HG03095 (cell line): ENCODE results near the gene PURA.
A peak's percentile ranks its signal among the peaks of the same experiment; 100 is the strongest.

ENCODE experiments used
- ATAC-seq: cut with Tn5 transposase; IDR thresholded peaks from one replicate; pipeline ENCODE4 v1.9.1; 2021; ENCODE audit warnings: moderate library complexity; ENCODE audit not compliant: unreplicated experiment

Gene PURA

GRCh38 chr5:140113699-140114263, at the start of gene PURA:
PURA (plus strand) TSS chr5:140114109; CDS start chr5:140114182, 73 bp downstream.
- ATAC-seq, result peak; percentile 83

DNA sequence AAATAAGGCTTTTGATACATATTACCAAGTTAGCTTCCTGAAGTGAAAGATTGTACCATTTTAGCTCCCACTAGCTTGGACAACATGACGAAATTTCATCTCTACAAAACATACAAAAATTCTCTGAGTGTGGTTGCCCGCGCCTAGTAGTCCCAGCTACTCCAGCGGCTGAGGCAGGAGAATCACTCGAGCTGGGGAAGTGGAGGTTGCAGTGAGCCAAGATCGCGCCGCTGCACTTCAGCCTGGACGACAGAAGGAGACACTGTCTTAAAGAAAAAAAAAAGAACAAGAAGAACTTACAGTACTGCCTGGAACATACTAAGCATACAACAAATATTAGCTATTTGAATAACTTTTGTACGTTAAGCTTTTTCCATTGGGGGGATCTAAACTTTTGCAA, 41.1 kb upstream of the PURA start:
- ATAC-seq, result no peak

DNA sequence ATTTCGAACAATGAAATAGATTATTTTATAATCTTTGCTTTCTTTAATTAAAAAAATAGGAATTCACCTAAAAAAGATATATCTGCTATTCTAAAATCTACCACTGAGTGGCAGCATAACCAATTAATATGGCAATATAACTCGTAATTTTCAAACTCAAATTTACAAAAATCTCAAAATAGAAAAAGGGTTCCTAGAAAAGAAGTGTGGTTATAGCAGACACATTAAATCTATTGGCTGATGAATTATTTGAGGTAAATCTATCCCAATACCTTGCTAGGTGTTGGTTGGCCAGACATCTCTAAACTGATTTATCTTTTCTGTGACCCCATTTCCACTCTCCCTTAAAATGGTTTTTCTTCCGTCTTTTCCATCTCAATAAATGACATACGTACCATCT, 40.6 kb upstream of the PURA start:
- ATAC-seq, result no peak

DNA sequence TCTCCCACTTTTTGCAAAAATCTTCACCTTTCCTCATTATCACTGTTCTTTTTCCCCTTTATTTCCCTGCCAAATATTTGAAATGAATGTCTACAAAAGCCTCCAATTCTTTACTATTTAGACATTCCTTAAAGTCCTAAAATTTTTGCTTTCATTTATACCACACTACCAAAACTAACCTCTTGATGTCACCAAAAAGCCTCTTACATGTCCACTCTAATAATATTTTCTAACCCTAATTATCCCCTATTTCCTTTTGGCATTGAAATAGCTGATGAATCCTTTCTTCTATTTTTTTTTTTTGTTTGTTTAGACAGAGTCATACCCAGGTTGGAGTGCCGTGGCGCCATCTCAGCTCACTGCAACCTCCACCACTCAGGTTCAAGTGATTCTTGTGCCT, 38.5 kb upstream of the PURA start:
- ATAC-seq, result no peak

DNA sequence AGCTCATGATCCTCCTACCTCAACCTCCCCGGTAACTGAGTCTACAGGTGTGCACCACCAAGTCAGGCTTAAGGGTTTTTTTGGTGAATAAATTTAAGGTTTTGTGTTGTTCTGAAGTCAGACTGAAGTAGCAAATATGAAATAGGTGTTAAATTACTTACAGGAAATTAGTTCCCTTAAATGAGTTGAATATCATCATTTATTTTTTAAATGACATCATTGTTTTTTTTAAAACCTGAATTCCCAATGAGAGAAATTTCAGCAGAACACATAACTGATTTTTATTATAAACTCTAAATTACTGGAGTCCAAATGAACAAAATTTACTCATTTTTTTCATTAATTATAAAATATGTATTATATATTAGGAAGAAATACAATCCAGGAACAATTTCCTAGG, 37.8 kb upstream of the PURA start:
- ATAC-seq, result no peak

GRCh38 chr5:140076788-140077187, 37.1 kb upstream of the PURA start:
- ATAC-seq, result no peak

DNA sequence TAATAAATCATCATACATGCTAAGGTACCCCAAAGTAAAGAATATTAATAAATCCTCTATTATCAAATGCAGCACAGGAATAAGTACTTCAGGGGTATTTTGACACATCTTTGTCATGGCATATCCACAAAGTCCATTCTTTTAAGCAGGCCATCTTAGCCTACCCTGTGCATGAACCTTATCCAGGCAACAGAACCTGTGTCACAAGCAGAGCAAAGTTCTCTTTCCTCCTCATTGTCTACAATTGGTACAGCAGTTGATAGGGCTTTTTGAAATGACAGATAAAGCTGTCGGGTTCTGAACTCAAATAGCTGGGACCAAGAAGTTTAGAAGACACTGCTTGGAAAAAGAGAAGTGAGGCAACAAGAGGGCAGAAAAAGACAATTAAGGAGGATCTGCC, 30.8 kb upstream of the PURA start:
- no peak for ATAC-seq

DNA sequence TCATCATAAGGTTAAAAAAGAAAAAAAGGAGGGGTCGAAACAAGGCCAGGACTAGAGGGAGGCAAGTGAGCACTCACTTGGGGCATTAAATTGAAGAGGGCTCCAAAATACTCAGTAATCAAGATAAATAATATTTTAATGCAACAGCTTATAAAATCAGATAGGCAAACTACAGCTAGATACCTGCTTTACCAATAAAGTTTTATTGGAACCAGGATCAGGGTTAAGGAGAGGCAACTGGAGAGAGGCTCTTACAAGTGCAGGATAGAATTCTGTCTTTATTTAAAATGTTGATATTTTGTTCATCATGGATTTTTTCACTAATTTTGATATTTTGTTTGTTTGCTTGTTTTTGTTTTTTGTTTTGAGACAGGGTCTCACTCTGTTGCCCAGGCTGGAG, 30.3 kb upstream of the PURA start:
- no peak for ATAC-seq

- no peak for ATAC-seq
These were observed 29.4 kb upstream of the PURA start for GRCh38 chr5:140084541-140084940.

DNA sequence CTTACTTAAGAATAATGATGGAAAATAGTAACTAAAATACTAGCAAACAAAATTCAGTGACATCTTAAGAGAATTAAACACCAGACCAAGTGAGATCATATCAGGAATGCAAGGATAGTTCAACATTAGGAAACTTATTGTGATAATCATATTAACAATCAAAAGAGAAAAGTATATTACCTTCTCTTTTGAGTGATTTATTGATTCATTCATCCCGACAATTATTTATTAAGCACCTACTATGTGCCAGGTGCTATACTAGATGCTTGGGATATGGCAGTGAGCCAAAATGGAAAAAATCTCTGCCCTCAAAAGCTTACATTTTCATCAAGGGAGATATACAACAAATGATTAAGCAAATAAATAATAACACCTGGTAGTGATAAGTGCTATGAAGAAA, 23.7 kb upstream of the PURA start:
- no peak for ATAC-seq

DNA sequence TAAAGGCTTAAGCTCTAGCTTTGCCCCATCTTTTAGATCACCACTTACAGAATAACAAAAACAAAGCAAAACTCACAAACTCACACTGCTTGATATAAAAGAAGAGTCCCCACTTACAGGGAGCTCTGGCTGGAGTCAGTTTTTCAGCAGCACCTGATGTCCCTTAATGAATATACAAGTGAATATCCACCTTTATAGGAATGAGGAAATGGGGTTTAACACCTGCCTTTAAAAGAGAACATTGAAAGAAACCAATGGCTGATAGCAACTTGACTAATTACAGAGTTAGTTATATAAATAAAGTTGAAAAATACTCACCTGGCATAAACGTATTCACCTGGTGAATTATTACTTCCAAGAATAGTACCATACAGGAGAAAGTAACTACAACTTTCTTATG, 20.7 kb upstream of the PURA start:
- ATAC-seq, result no peak

GRCh38 chr5:140093866-140094265, 20.0 kb upstream of the PURA start:
- no peak for ATAC-seq

- ATAC-seq, result no peak
These were observed 19.0 kb upstream of the PURA start for GRCh38 chr5:140094889-140095288.

DNA sequence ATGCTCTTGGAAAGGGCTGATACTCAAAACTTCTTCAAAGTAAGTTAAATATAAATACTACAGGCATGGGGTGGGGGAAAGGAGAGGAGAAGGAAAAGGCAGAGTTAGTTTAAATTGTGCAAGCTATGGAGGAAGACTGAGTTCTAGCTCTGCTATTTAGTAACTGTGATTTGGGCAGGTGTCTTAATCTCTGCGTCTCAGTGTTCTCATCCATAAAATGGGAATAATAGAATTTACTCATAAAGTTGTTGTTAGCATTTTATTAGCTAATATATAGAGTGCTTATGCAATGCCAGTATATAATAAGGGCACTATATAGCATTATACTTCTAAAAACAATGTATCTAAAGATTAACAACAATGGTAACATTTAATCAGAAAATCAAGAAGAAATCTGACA, 12.7 kb upstream of the PURA start:
- ATAC-seq, result no peak

DNA sequence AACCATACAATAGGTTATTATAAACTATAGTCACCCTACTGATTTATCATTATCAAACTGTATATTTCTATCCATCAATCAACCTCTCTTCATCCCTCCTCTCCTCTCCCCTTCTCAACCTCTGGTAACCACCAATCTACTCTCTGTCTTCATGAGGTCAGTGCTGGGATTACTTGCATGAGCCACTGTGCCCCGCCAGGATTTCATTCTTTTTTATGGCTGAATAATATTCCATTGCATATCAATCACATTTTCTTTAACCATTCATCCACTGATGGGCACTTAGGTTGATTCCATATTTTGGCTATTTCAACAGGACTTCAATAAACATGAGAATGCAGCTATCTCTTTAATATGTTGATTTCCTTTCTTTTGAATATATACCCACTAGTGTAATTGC, 10.8 kb upstream of the PURA start:
- no peak for ATAC-seq

DNA sequence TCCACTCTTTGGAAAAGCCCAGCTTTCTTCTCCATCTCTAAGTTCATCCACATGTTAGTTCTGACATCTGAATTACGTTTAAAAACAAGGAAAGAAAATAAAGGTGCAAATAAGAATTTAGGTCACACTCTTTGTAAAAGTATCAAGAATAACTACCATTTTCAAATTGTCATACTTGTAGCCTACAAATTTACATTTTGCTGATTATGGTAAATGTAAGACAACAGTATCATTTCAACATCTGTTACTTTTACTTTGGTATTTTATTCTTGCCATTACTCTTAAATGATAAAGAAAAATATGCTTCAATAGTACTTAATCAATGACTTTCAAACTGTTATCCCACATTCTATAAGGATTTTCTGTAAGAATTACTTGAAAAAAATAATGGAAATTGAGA, 9.8 kb upstream of the PURA start:
- no peak for ATAC-seq

GRCh38 chr5:140106101-140106500, 7.8 kb upstream of the PURA start:
- no peak for ATAC-seq

DNA sequence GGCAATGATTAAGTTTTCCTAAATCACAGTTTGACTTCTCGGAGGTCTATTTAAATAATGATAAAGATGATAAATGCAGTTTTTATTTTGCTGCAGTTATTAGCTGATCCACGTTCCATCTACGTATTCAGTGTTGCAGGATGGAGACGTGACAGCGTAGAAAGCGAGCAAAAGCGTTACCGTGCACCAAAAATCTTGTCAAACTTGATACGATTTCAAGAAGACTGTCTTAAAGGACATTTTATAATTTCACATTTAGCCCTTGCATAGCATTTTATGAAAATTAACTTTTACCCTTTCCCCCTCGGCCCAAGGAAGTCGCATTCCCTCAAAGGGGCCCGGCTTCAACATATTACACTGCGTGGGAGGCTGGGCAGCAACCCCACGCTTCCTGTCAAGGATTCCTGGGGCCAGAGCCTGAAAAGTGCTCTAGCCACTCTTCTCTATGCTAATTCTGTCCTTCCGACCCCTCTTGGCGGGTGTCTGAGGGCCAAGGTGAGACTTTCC, 7.1 kb upstream of the PURA start:
- peak; percentile 3 for ATAC-seq

DNA sequence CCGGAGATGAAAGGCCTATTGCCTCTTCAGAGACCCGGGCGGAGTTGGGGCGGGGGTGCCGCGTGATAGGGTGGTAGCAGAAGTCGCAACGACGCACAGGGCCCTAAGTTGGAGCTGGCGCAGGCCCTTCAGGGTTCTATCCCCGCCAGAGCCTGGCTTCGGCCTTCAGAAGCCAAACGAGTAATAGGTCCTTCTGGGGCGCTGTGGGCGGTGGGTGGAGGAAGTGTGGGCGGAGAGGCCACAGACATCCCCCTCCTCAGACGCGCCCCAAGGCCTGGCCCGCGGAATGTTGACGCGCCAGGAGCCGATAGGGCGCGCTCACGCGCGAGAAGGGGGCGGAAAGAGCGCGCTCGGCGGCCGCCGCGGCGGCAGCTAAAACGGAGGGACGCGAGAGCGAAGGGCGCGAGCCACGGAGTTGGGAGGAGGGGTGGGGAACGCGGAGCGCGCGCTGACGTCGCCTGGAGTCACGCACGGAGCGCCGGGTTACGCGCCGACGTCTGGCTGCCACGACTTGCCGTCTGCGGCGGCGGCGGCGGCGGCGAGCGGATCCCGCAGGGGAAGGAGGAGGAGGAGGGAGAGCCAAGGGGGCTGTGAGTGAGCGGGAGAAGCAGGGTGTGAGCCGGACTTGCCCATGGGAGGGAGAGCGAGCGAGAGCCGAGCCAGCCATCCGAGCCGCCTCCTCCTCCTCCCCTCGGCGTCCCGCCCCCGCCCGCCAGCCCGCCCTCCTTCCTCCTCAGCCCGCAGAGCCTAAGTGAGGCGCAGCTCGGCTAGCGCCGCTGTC, 6.4 kb upstream of the PURA start:
- ATAC-seq, result peak; percentile 83

DNA sequence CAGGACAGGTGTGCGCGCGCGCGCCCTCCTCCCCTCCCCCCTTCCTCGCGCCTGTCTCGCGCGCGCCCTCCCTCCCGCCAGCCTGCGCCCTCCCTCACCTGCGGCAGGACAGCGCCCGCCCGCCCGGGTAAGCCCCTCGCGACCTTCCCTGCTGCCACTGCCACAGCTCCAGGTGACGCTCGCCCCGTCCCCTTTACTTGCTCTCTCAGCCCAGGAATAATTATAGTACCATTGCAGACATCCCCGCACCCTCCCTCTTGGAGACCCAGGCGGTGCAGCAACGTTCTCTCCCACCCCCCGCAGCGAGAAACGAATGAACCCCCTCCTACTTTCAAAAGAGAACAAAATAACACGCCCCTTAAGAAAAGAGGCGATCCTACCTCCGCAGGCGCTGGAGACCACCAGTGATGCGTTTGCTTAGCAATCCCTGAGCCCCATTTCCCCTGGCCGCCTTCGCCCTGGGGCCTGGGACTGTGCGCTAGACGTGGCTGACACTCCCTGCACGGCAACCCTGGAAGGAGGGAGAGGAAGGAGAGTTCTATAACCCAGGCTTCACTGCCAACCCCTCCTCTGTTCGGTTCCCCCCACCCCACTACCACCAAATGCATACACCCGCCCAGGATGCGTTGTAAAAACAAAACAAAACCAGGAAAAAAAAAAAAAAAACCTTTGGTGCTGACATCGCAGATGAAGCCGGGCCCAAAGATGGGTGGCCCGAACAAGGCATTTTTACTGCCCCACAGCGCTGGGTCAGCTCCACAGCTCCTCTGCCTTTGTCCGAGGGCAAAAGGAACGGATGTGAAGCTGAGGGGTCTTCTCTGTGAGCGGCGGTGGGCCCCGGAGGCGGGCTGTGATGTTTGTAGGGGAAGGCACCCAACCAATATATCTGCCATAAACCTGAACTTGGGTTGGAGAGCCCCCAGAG, 5.6 kb upstream of the PURA start:
- ATAC-seq, result no peak

- ATAC-seq, result no peak
These were observed 4.7 kb upstream of the PURA start for GRCh38 chr5:140109018-140109758.
